ENCODE data around the gene VN1R4.
"Not testable (repeated sequence)": the region's sequence is repeated elsewhere in the genome, so short reads cannot be mapped to it uniquely, and the experiment has no call there.

The VN1R4 gene, protein sequence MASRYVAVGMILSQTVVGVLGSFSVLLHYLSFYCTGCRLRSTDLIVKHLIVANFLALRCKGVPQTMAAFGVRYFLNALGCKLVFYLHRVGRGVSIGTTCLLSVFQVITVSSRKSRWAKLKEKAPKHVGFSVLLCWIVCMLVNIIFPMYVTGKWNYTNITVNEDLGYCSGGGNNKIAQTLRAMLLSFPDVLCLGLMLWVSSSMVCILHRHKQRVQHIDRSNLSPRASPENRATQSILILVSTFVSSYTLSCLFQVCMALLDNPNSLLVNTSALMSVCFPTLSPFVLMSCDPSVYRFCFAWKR

DNA sequence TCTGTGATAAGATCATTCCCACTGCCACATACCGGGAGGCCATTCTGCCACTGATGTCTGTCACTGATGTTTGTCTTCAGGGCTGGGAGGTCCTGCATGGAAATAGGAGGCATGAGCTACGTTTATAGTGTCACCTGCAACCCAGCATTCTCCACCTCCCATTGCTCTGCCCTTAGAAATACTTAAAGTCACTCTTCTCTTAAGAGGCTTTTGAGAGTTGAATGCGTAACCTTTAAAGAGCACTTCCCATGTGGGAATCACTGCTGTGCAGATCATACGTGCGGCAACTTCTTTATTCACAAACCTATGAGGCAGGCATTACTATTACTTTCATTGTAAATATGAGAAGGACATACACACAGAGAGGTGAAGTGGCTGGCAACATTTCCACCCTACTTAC, at the start of gene VN1R4:
VN1R4 (minus strand) TSS at position 101 of the 400 bp plus-strand sequence; CDS start at position 43, 58 bp downstream.
- not testable (repeated sequence) for DNase-seq

DNA sequence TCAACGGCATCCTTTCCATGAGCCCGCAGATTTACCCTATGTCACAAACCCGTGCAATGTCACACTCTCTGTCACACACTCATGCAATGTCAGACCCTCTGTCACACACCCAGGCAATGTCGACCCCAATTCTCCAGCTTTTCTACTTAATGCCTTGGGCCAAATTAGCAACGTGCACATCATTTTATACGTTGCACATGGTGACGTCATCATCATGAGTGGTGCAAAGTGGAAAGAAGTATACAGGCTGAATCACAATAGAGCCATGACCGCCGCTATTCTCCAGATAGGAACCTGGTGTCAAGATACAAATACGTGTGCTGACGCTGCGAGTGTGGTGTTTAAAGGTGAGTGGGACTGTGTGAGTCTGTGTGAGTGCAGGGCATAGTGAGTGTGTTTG, 44.4 kb upstream of the VN1R4 start:
- no peak for DNase-seq

DNA sequence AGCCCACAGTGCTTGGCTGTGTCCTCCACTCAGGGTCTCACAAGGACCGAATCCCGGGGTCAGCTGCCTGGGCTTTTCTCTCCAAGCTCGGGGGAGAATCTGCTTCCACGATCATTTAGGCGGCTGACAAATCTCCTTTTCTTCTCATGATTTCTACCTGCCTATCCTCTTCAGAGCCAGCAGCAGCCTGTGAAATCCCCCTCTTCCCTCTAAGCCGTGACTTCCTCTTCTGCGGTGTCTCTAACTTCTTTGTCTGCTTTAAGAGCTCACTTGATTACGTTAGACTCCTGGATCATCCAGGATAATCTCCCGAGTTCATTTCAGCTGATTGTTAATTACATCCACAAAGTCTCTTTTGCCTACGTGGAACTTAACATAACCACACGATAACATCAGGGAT, 43.5 kb upstream of the VN1R4 start:
- no peak for DNase-seq

DNA sequence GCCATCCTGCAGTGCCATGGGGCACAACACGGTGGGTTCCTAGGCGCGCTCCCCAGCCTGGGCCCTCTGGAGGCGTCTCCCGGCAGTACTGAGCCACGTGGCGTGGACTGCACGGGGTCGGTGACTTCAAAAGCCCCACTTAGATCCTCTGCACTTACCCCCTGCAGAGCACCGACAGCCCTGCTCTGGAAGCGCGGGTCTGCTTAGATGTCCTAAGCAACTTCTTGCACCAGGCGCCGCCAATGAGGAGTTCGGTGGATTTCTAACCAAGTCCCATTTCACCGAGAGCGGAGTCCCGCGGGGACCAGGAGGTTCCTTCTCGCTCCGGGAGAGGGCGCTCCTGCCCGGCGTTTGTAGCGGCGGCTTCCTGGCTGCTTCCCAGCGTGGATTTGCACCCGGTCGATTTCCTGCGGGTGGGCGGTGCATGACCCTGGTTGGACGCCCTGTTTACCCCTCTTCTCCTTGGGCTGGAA, 40.9 kb upstream of the VN1R4 start:
- DNase-seq: no peak

DNA sequence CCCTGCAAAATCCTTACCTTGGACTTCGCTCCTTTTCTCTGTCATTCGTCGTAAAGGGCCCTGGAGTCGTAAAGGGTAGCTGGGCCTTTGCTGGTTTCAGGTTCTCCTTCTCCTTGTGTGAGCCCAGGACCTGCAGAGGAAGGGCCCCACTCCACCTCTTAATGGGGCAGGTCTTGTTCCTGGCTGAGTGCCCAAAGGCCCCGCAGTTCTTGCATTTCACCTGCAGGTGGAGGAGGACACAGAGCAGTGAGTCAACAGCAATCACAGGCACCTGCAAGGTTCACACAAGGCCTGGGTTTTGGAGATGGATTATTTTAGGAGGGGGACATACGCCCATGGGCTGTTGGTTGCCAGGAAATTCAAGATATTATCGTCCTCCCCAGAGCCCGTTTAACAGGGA, 33.8 kb upstream of the VN1R4 start:
- DNase-seq: not testable (repeated sequence)

DNA sequence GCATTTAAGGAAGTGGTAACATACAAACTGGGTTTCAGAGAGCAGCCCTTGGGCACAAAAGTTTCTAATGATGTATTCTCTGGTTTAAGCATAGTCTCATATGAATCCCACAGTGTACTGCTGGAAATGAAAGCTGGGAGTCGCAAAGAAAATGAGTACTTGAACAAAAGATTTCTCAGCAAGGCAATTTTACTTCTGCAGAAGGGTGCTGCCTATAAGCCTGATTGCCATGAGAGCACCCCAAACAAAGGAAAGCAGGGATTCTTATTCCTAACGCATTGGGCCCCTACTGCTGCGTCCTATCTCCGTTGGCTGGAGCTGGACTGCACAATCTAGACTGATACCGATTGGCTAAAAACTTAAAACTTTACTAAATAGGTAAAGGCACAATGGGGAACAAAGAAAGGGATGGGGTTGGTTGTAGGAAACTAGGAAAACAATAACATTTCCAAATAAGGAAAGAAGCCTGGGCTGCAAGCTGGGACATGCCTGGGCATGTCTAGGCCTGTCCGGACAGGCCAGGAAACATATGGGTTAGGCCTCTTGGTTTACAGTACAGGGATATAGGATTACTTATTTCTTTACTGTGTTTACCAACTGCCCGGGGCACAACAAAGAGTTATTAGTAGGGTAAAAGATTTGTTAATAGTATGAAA, 27.4 kb upstream of the VN1R4 start:
- no peak for DNase-seq

DNA sequence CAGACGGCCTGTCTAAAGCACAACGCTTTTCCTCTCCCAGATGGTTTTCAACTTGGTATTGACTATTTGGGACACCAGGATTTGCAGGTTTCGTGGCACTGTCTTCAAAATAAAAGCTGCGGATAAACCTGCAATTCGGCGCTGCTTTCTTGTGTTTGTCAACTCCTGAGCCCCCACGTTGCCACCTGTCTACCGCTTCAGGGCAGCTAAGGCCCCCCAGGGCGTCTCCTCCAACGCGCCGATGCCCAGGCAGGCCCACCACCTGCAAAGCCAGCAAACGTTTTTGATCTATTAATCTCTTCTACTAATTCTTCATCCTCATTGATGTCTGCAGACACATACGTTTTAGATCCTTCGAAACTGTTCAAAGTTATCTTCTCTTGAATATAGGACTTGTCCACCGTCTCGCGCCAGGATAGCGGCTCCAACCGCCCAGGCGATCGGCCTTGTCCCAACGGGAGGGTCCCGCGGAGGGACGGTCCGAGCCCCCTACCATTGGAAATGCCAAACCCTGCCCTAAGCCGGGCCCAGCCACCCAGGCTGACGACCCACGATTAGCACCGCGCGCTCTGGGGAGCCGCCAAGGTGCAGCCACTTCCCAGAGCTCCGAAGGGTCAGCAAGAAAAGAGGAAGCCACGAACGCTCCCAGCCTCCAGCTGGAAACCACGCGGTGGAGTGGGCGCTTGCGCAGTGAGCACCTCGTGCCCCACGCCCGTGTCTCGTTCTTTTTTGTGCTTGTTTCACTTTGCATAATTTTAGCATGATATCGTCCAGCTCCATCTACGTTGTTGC, 23.4 kb upstream of the VN1R4 start:
- no peak for DNase-seq

DNA sequence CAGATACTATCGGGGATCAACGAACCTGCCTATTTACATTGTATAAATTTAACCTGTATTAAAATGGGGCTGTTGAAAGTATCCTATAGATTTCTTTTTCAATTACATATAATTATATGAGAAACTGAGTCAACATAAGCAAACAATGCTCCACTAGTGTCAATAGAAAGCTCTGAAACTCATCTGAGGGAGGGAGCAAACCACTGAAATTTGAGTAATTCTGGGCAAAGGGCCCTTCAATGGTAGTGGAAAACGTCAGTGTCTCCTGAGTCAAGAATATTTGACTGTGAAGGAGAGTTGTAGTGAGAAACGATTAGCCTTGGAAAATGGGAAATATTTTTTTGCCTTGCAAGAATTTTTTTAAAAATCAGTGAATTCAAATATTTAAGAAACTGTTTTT, 17.6 kb upstream of the VN1R4 start:
- no peak for DNase-seq

DNA sequence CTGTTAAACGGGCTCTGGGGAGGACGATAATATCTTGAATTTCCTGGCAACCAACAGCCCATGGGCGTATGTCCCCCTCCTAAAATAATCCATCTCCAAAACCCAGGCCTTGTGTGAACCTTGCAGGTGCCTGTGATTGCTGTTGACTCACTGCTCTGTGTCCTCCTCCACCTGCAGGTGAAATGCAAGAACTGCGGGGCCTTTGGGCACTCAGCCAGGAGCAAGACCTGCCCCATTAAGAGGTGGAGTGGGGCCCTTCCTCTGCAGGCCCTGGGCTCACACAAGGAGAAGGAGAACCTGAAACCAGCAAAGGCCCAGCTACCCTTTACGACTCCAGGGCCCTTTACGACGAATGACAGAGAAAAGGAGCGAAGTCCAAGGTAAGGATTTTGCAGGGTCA, 14.4 kb upstream of the VN1R4 start:
- DNase-seq: peak in 1 of 2 donors; percentile 3

DNA sequence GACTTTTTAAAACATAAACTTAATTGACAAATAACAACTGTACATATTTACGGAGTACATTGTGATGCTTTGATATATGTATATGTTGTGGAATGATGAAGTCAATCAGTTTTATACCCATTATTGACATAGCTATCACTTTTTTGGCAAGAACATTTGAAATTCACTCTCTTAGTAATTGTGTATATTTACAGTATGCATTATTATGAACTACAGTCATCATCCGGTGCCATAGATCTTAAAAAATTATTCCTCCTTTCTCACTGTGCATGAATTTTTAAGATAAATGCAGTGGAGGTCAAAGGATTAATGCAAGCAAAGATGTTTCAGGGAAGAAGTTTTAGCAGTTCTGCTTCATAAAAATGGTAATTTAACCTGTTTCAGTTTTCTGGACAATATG, 8.0 kb upstream of the VN1R4 start:
- no peak for DNase-seq

DNA sequence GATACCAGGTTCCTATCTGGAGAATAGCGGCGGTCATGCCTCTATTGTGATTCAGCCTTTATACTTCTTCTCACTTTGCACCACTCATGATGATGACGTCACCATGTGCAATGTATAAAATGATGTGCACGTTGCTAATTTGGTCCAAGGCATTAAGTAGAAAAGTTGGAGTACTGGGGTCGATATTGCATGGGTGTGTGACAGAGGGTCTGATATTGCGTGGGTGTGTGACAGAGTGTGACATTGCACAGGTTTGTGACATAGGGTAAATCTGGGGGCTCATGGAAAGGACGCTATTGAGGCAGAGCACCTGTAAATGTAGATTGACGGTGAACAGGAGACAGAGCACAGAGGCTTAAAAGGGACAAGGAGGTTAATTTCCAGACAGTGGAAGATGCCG, 4.5 kb upstream of the VN1R4 start:
- DNase-seq: no peak

DNA sequence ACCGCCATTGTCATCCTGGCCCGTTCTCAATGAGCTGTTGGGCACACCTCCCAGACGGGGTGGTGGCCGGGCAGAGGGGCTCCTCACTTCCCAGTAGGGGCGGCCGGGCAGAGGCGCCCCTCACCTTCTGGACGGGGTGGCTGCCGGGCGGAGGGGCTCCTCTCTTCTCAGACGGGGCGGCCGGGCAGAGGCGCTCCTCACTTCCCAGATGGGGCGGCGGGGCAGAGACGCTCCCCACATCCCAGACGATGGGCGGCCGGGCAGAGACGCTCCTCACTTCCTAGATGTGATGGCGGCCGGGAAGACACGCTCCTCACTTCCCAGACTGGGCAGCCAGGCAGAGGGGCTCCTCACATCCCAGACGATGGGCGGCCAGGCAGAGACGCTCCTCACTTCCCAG, 2.3 kb upstream of the VN1R4 start:
- not testable (repeated sequence) for DNase-seq

DNA sequence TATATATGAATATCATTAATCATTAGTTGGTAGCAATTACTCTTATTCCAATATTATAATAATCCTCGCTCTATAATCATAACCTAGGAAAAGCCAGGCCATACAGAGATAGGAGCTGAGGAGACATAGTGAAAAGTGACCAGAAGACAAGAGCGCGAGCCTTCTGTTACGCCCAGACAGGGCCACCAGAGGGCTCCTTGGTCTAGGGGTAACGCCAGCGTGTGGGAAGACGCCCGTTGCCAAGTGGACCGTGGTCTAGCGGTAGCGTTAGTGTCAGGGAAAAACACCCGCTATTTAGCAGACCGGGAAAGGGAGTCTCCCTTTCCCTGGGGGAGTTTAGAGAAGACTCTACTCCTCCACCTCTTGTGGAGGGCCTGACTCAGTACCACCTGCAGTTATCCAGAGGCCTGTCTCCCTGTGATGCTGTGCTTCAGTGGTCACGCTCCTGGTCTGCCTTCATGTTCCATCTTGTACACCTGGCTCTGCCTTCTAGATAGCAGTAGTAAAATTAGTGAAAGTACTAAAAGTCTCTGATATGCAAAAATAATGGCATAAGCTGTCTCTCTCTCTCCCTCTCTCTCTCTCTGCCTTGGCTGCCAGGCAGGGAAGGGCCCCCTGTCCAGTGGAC, 9.7 kb downstream of the VN1R4 start, which contains the start of gene VN1R2:
VN1R2 (plus strand) TSS at position 578 of the 628 bp plus-strand sequence. CDS start 84 bp downstream, outside the sequence.
- DNase-seq: not testable (repeated sequence)

DNA sequence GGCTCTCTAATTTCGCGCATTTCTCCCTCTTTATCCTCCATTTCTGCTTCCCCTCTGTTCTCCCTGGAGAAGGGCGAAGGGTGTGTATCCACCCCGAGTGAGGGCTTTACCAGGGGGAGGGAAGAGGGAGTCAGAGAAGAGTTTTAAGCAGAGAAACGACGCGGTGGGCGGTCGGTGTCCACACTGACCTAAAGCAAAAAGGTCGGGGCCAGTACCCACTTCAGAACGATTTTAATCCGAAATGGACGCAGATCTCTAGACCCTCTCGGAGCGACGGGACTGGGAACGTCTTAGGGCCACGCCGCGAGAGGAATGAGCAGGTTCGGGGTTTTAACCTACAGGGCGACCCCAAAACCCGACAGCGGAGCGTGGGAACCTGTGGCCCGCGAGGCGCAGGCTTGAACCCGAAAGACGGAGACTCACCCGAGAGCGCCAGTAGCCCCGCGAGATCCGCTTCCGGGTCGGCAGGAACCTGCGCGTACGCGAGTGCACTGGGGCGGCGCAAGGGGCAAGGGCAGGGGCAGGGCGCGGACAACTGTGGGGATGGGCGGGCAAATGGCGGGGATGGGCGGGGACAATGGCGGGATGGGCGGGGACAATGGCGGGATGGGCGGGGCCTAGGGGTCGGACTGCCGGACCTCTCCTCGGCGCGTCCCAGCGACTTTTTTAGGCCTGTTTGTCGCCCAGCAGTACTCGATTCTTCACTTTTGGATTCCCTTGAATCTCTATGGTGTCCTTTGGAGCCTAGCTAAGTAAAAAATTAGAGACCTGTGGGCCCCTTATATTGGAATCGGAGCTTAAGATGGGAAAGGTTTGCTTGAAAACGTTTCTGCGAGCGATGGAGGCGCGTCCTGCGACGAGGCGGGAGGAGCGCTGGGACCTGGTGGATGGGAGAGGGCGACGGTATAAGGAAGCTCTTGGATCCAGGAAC, 12.8 kb downstream of the VN1R4 start, which contains the start of gene ZNF677:
ZNF677 (minus strand) TSS at position 463 of the 931 bp plus-strand sequence. CDS start 3,323 bp downstream, outside the sequence.
- DNase-seq: peak; percentile 57 to 74

DNA sequence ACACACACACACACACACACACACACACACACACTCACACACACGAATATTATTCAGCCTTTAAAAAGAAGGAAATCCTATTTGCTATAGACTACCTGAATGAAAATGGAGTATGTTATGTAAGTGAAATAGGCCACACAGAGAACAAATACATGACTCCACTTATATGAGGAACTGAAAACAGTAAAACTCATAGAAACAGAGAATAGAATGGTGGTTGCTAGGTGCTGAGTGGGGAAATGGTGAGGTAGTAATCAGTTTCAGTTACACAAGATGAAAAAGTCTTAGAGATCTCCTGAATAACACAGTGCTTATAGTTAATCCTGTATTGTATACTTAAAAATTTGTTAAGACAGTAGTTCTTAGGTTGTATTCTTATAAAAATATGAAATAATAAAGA, 21.0 kb downstream of the VN1R4 start:
- DNase-seq: no peak

DNA sequence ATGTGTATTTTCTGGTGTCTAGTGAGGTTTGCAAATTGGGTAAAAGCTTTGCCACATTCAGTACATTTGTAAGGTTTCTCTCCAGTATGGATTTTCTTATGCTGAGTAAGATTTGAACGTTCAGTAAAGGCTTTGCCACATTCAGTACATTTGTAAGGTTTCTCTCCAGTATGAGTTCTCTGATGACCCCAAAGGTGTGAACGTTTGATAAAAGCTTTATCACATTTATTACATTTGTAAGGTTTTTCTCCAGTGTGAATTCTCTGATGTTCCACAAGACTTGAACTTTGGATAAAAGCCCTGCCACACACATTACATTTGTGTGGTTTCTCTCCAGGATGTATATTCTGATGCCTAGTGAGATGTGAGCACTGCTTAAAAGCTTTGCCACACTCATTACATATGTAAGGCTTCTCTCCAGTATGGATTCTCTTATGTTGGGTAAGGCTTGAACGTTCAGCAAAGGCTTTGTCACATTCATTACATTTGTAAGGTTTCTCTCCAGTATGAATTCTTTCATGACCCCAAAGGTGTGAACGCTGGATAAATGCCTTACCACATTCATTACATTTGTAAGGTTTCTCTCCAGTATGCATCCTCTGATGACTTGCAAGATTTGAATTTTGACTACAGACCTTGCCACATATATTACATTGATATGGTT, 30.3 kb downstream of the VN1R4 start:
- no peak for DNase-seq

DNA sequence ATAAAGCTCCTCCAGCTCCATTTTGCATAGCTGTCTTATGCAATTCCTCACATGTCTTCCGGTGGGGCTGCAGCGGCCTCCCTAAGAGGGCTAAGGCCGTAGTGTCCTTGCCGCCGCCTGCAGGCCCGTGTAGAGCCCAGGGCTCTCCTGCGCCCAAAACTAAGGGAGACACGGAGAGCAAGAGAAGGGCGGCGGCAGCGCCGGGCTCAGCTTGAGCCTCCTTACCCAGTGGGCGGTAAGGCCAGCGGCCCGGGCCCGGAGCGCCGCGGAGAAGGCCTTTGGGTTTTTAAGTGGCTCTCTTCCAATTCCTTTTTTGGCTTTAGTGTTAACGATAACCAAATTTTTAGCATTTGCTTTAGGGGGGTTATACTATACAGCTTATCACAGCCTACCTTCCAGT, 42.9 kb downstream of the VN1R4 start:
- no peak for DNase-seq

DNA sequence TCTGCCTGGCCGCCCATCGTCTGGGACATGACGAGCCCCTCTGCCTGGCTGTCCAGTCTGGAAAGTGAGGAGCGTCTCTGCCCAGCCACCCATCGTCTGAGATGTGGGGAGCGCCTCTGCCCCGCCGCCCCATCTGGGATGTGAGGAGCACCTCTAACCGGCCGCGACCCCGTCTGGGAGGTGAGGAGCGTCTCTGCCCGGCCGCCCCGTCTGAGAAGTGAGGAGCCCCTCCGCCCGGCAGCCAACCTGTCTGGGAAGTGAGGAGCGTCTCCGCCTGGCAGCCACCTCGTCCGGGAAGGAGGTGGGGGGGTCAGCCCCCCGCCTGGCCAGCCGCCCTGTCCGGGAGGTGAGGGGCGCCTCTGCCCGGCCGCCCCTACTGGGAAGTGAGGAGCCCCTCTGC, 44.8 kb downstream of the VN1R4 start:
- not testable (repeated sequence) for DNase-seq

Measured in stimulated activated CD4-positive, alpha-beta T cell treated with anti-CD3 and anti-CD28 coated beads, Interleukin-2, amount 100 ng/mL, for 48 hours (primary cell).